ENCODE data around the gene GCNT2.

GCNT2 gene

DNA sequence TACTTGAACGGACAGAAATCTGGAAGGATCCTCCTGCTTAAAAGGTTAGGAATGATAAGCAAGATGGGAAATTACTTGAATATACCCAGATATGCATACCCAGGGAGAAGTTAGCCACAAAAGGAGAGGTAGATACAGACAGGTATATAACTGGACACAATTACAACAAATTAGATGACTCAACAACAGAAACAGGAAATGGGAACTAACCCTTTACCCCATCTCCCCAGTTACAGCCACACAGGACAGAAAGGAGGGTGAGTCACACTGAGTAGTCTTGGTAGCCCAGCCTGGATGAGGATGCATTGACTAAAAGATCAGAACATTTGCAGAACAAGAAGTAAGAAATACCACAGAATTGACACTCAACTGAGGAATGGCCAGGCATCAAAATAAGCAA is 112.1 kb downstream of the GCNT2 start:
- no peaks in the 10 kb centered on the region for H4K20me1 ChIP-seq (ENCODE audit: insufficient read depth, low read length)
- no peaks in the 10 kb centered on the region for H3K9me3 ChIP-seq (ENCODE audit: low read length)
- no peaks in the 10 kb centered on the region; the same call in 1 of the 2 replicates for H3K36me3 ChIP-seq (ENCODE audit: insufficient read depth, low read length)
- no peak overlapping the region for H3K27ac ChIP-seq (ENCODE audit: low read depth, low read length, poor library complexity, severe bottlenecking)
- no peak overlapping the region for H2AFZ ChIP-seq (ENCODE audit: low read length)
- H3K27me3 ChIP-seq (ENCODE audit: insufficient read depth, low read length), result no peaks in the 10 kb centered on the region
- no peaks in the 10 kb centered on the region for H3K9me2 ChIP-seq (ENCODE audit: low read depth, low read length)
- H3K4me1 ChIP-seq (ENCODE audit: insufficient read depth, low read length, severe bottlenecking), result no peaks in the 10 kb centered on the region
- TF ChIP-seq, protein P1, sequence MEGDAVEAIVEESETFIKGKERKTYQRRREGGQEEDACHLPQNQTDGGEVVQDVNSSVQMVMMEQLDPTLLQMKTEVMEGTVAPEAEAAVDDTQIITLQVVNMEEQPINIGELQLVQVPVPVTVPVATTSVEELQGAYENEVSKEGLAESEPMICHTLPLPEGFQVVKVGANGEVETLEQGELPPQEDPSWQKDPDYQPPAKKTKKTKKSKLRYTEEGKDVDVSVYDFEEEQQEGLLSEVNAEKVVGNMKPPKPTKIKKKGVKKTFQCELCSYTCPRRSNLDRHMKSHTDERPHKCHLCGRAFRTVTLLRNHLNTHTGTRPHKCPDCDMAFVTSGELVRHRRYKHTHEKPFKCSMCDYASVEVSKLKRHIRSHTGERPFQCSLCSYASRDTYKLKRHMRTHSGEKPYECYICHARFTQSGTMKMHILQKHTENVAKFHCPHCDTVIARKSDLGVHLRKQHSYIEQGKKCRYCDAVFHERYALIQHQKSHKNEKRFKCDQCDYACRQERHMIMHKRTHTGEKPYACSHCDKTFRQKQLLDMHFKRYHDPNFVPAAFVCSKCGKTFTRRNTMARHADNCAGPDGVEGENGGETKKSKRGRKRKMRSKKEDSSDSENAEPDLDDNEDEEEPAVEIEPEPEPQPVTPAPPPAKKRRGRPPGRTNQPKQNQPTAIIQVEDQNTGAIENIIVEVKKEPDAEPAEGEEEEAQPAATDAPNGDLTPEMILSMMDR (IDR thresholded peaks at IDR 0.05; ENCODE audit: low read length), result no peak
- TF ChIP-seq EZH2 (IDR thresholded peaks at IDR 0.05; ENCODE audit: borderline replicate concordance, low read length), result no peak
- no peaks in the 10 kb centered on the region for H3K79me2 ChIP-seq (ENCODE audit: insufficient read depth, low read length)
- no peak overlapping the region for H3K4me3 ChIP-seq (ENCODE audit: low read depth, low read length, poor library complexity, severe bottlenecking)
- no peaks in the 10 kb centered on the region for H3F3A ChIP-seq (ENCODE audit: insufficient read depth, low read length)
- H3K9ac ChIP-seq (ENCODE audit: low read length), result no peak overlapping the region
- H3K4me2 ChIP-seq (ENCODE audit: low read length), result no peak overlapping the region

GRCh38 chr6:10640412-10640811 is 119.3 kb downstream of the GCNT2 start:
- no peaks in the 10 kb centered on the region for H3F3A ChIP-seq (ENCODE audit: insufficient read depth, low read length)
- H3K4me2 ChIP-seq (ENCODE audit: low read length), result no peak overlapping the region
- no peak overlapping the region for H3K9ac ChIP-seq (ENCODE audit: low read length)
- H4K20me1 ChIP-seq (ENCODE audit: insufficient read depth, low read length), result no peaks in the 10 kb centered on the region
- no peaks in the 10 kb centered on the region for H3K79me2 ChIP-seq (ENCODE audit: insufficient read depth, low read length)
- TF ChIP-seq EZH2 (IDR thresholded peaks at IDR 0.05; ENCODE audit: borderline replicate concordance, low read length), result no peak
- TF ChIP-seq, protein P1 (IDR thresholded peaks at IDR 0.05; ENCODE audit: low read length), result no peak
- peaks cover 3% of the 10 kb centered on the region; the same call in 1 of the 2 replicates for H3K9me3 ChIP-seq (ENCODE audit: low read length)
- H2AFZ ChIP-seq (ENCODE audit: low read length), result no peak overlapping the region
- H3K36me3 ChIP-seq (ENCODE audit: insufficient read depth, low read length), result no peaks in the 10 kb centered on the region
- H3K9me2 ChIP-seq (ENCODE audit: low read depth, low read length), result no peaks in the 10 kb centered on the region
- no peak overlapping the region for H3K4me3 ChIP-seq (ENCODE audit: low read depth, low read length, poor library complexity, severe bottlenecking)
- H3K27ac ChIP-seq (ENCODE audit: low read depth, low read length, poor library complexity, severe bottlenecking), result no peak overlapping the region
- H3K4me1 ChIP-seq (ENCODE audit: insufficient read depth, low read length, severe bottlenecking), result peaks cover 17% of the 10 kb centered on the region
- H3K27me3 ChIP-seq (ENCODE audit: insufficient read depth, low read length), result no peaks in the 10 kb centered on the region

DNA sequence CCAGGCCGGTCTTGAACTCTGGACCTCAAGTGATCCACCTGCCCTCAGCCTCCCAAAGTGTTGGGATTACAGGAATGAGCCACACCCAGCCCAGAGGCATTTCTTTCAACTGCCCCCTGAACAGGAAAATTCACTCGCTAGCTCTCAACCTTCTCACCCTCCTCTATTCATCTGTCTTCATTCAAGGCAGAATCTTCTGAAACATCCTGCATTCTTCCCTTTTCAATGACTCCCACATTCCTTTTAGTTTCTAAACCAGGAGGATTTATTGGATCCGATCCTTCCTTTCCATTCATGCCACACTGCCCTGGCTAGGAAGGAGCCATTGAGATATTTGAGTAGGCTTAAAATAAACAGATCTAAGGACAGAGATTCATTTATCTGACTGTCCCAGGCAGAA is 120.4 kb downstream of the GCNT2 start:
- TF ChIP-seq, protein P1 (IDR thresholded peaks at IDR 0.05; ENCODE audit: low read length), result no peak
- Histone ChIP-seq H3K9me2 (ENCODE audit: low read depth, low read length) (no peaks in the 10 kb centered on the region), H3K4me2 (ENCODE audit: low read length) (no peak overlapping the region), H4K20me1 (ENCODE audit: insufficient read depth, low read length) (no peaks in the 10 kb centered on the region), H3K27me3 (ENCODE audit: insufficient read depth, low read length) (no peaks in the 10 kb centered on the region; the same call in 1 of the 2 replicates), H3K27ac (ENCODE audit: low read depth, low read length, poor library complexity, severe bottlenecking) (no peak overlapping the region), H3K4me3 (ENCODE audit: low read depth, low read length, poor library complexity, severe bottlenecking) (no peak overlapping the region), H3K9me3 (ENCODE audit: low read length) (peaks cover 3% of the 10 kb centered on the region; the same call in 1 of the 2 replicates), H3K4me1 (ENCODE audit: insufficient read depth, low read length, severe bottlenecking) (peaks cover 17% of the 10 kb centered on the region), H2AFZ (ENCODE audit: low read length) (no peak overlapping the region), H3K9ac (ENCODE audit: low read length) (no peak overlapping the region), H3K79me2 (ENCODE audit: insufficient read depth, low read length) (no peaks in the 10 kb centered on the region), H3F3A (ENCODE audit: insufficient read depth, low read length) (no peaks in the 10 kb centered on the region), H3K36me3 (ENCODE audit: insufficient read depth, low read length) (no peaks in the 10 kb centered on the region)
